K562 (cell line): ENCODE measurements around the gene EFCAB13. TPM values are rescaled to one million over a fixed set of nuclear protein-coding genes. Genes with fewer than 3 reads are reported as not detected.

Experiments
- ATF6 ChIP-seq: sonication (generic); formaldehyde crosslinking; IDR thresholded peaks from 2 replicates; pipeline ENCODE4 v1.4.0; 2020; ENCODE audit warnings: mild to moderate bottlenecking, missing genetic modification reagents
- BRD4 ChIP-seq: fragments of 200-600 bp; sonication (generic); IDR thresholded peaks from 2 replicates; pipeline ENCODE4 v1.6.1; 2017; ENCODE audit warnings: inconsistent platforms
- CHD1 ChIP-seq: fragments of 200-600 bp; sonication (generic); IDR thresholded peaks from one replicate; pipeline ENCODE4 v1.6.1; 2012; ENCODE audit warnings: mild to moderate bottlenecking, moderate library complexity, low read length, inconsistent platforms
- DDX20 ChIP-seq: fragments of 450-650 bp; IDR thresholded peaks from 2 replicates; pipeline ENCODE4 v1.6.1; 2016; ENCODE audit warnings: missing genetic modification characterization, low read depth, mild to moderate bottlenecking, missing compliant biosample characterization, moderate library complexity
- EP400 ChIP-seq: fragments of 450-650 bp; IDR thresholded peaks from 2 replicates; pipeline ENCODE4 v1.6.1; 2017; ENCODE audit warnings: antibody characterized with exemption, mild to moderate bottlenecking, moderate library complexity
- GATAD2A ChIP-seq: fragments of 450-650 bp; IDR thresholded peaks from 2 replicates; pipeline ENCODE4 v1.6.1; 2017
- GTF2F1 ChIP-seq: IDR thresholded peaks from 2 replicates; pipeline ENCODE4 v1.6.1; 2011; ENCODE audit warnings: low read depth, low read length, improper control_type of control experiment
- HDAC1 ChIP-seq, 2 experiments: fragments of 450-650 bp; IDR thresholded peaks; 2 replicates each; pipeline ENCODE4 v1.6.1; 2016 to 2017; ENCODE audit warnings: inconsistent platforms in 1 of 2, mild to moderate bottlenecking in 1 of 2, moderate library complexity in 1 of 2
- HMGN3 ChIP-seq: IDR thresholded peaks from 2 replicates; pipeline ENCODE4 v1.6.1; 2011; ENCODE audit warnings: borderline replicate concordance, low read depth, mild to moderate bottlenecking, mixed read lengths, low read length; ENCODE audit not compliant: insufficient read length; ENCODE audit errors: extremely low read depth
- HNRNPL ChIP-seq: fragments of 200-400 bp; formaldehyde crosslinking; IDR thresholded peaks from 2 replicates; pipeline ENCODE4 v1.6.1; 2017; ENCODE audit warnings: low read depth, mild to moderate bottlenecking, low read length
- JUNB ChIP-seq: fragments of 450-650 bp; formaldehyde crosslinking; conservative IDR thresholded peaks from 2 replicates; pipeline ENCODE4 v1.4.0; 2020; ENCODE audit warnings: mild to moderate bottlenecking
- LARP7 ChIP-seq: fragments of 450-650 bp; IDR thresholded peaks from 2 replicates; pipeline ENCODE4 v1.6.1; 2016
- MAZ ChIP-seq, 2 experiments: fragments of 450-650 bp in 1 of 2; sonication (generic) in 1 of 2; formaldehyde crosslinking; IDR thresholded peaks in 1 of 2; conservative IDR thresholded peaks in 1 of 2; 2 replicates each; pipeline versions ENCODE4 v1.4.0 to v1.5.0; 2020; ENCODE audit warnings: mild to moderate bottlenecking in 1 of 2, missing genetic modification reagents in 1 of 2
- MED1 ChIP-seq: sonication (generic); formaldehyde crosslinking; IDR thresholded peaks from 2 replicates; pipeline ENCODE4 v1.8.1; 2023; ENCODE audit warnings: missing genetic modification reagents, borderline replicate concordance
- MITF ChIP-seq: IDR thresholded peaks from 2 replicates; pipeline ENCODE4 v1.6.1; 2014; ENCODE audit warnings: antibody characterized with exemption
- NFATC3 ChIP-seq: fragments of 450-650 bp; IDR thresholded peaks from 2 replicates; pipeline ENCODE4 v1.6.1; 2017; ENCODE audit warnings: mild to moderate bottlenecking
- PHF20 ChIP-seq: fragments of 450-650 bp; IDR thresholded peaks from 2 replicates; pipeline ENCODE4 v1.6.1; 2018; ENCODE audit not compliant: partially characterized antibody
- RBM25 ChIP-seq: fragments of 200-400 bp; formaldehyde crosslinking; IDR thresholded peaks from 2 replicates; pipeline ENCODE4 v1.6.1; 2018; ENCODE audit warnings: low read length, low read depth, moderate library complexity; ENCODE audit not compliant: severe bottlenecking
- THAP7 ChIP-seq: fragments of 250-450 bp; sonication (Bioruptor Pico); IDR thresholded peaks from 2 replicates; pipeline ENCODE4 v1.5.0; 2021
- ZFP91 ChIP-seq: sonication (generic); formaldehyde crosslinking; IDR thresholded peaks from 2 replicates; pipeline ENCODE4 v1.8.0; 2022; ENCODE audit warnings: mild to moderate bottlenecking, missing genetic modification reagents
- ZNF175 ChIP-seq: fragments of 200-800 bp; sonication (Bioruptor generic); IDR thresholded peaks from 2 replicates; pipeline ENCODE4 v1.6.1; 2016; ENCODE audit warnings: low read depth, mild to moderate bottlenecking, missing genetic modification characterization, missing compliant biosample characterization
- ZNF212 ChIP-seq: fragments of 450-650 bp; formaldehyde crosslinking; IDR thresholded peaks from 2 replicates; pipeline ENCODE4 v1.4.0; 2020; ENCODE audit warnings: mild to moderate bottlenecking
- polyA plus RNA-seq, 8 experiments: library from polyadenylated mRNA; depleted of rRNA in 4 of 8; stranded (reverse) in 5 of 8; unstranded in 3 of 8; fragments of >200 nt; fragmentation: Nextera tagmentation in 2 of 8; fragmentation: Illumina TruSeq in 1 of 8; extraction: Ambion mirVana in 2 of 8; extraction: Trizol in 1 of 8; gene quantifications; 2 replicates each; pipeline versions ENCODE4 v1.2.1 to v1.2.3, GENCODE V29; 2011 to 2014; ENCODE audit warnings: inconsistent platforms in 1 of 8, missing spikeins in 1 of 8
- total RNA-seq, 7 experiments: library from RNA; depleted of rRNA in 6 of 7; stranded (reverse); fragments of >200 nt in 6 of 7; fragmentation: Illumina TruSeq in 2 of 7; extraction: Trizol in 2 of 7; gene quantifications; 2 replicates each; pipeline versions ENCODE4 v1.2.1 to v1.2.3, GENCODE V29; 2011 to 2021; ENCODE audit warnings: low replicate concordance in 1 of 7

The EFCAB13 gene
- total and polyA plus RNA-seq, 9 of the 15 experiments (the other 6 are each of a cell fraction or from before 2014, with no cell fraction given) = 0.32 to 1.3 (median 0.95) TPM

GRCh38 chr17:47323382-47324223 is at the start of gene EFCAB13 (continued):
- TF ChIP-seq NFATC3 = 0 out of 2 replicates have a peak, but pooled peaks have one; percentile 31
- TF ChIP-seq DDX20 (tag) = no peak
- peak; percentile 70 for TF ChIP-seq HMGN3
- peak; percentile 73; the same call in 1 of the 2 replicates for TF ChIP-seq MED1 (CRISPR knock-in tag)
- TF ChIP-seq PHF20 = peak; percentile 54
- TF ChIP-seq JUNB = no peak
- 0 out of 2 replicates have a peak, but pooled peaks have one; percentile 38 for TF ChIP-seq HNRNPL
- TF ChIP-seq ZFP91 (CRISPR knock-in tag) = no peak; the same call in 1 of the 2 replicates
- peak; percentile 87 to 90 for TF ChIP-seq MAZ (CRISPR knock-in tag; conservative IDR thresholded peaks at IDR 0.05 in 1 of 2, IDR thresholded peaks at IDR 0.05 in 1 of 2)
- 0 out of 2 replicates have a peak, but pooled peaks have one; percentile 52 for TF ChIP-seq THAP7
- TF ChIP-seq ZNF212 (CRISPR knock-in tag) = 0 out of 2 replicates have a peak, but pooled peaks have one; percentile 71
- peak; percentile 51; the same call in 1 of the 2 replicates for TF ChIP-seq ZNF175 (CRISPR knock-in tag)
- TF ChIP-seq LARP7 = peak; percentile 91
- 0 out of 2 replicates have a peak, but pooled peaks have one; percentile 44 for TF ChIP-seq BRD4
- TF ChIP-seq HDAC1 (IDR thresholded peaks at IDR 0.05) = peak in 1 of 2 experiments; percentile 89; a peak in 2 of 4 replicates
- peak; percentile 82 for TF ChIP-seq RBM25
- peak; percentile 75 for TF ChIP-seq EP400
- TF ChIP-seq MITF = peak; percentile 61; the same call in 1 of the 2 replicates
- peak; percentile 59 for TF ChIP-seq CHD1
- peak; percentile 94; the same call in 1 of the 2 replicates for TF ChIP-seq ATF6 (CRISPR knock-in tag)
- peak; percentile 79 for TF ChIP-seq GATAD2A
- TF ChIP-seq GTF2F1 = 0 out of 2 replicates have a peak, but pooled peaks have one; percentile 48
